HG02840 (cell line): Measurements from ENCODE around the gene BICDL2.

ENCODE experiments used
- ATAC-seq: cut with Tn5 transposase; IDR thresholded peaks from one replicate; pipeline ENCODE4 v1.9.1; 2021; ENCODE audit warnings: mild to moderate bottlenecking, moderate library complexity, moderate number of reproducible peaks; ENCODE audit not compliant: unreplicated experiment, low FRiP score

Gene BICDL2

GRCh38 chr16:3051009-3051408, 14.3 kb upstream of the BICDL2 start:
- no peak for ATAC-seq

GRCh38 chr16:3050487-3050886, 13.7 kb upstream of the BICDL2 start:
- no peak for ATAC-seq

GRCh38 chr16:3049921-3050481, 13.3 kb upstream of the BICDL2 start:
- ATAC-seq, result no peak

- no peak for ATAC-seq
Measured at GRCh38 chr16:3047387-3047720, 10.6 kb upstream of the BICDL2 start.

- no peak for ATAC-seq
Measured at GRCh38 chr16:3046641-3047386, 10.1 kb upstream of the BICDL2 start.

- ATAC-seq, result no peak
Measured at GRCh38 chr16:3045758-3046640, 9.3 kb upstream of the BICDL2 start, which contains the start of gene MMP25. Gene MMP25 (plus strand): TSS chr16:3046561. CDS start chr16:3046918, 357 bp downstream.

- no peak for ATAC-seq
Measured at GRCh38 chr16:3044708-3045107, 8.0 kb upstream of the BICDL2 start.

- no peak for ATAC-seq
Measured at GRCh38 chr16:3042376-3042775, 5.6 kb upstream of the BICDL2 start.

GRCh38 chr16:3038896-3039295, 2.2 kb upstream of the BICDL2 start:
- ATAC-seq, result no peak

GRCh38 chr16:3038256-3038655, 1.5 kb upstream of the BICDL2 start:
- ATAC-seq, result no peak

- ATAC-seq, result no peak
Measured at GRCh38 chr16:3035972-3036725, 595 bp downstream of the BICDL2 start.

- ATAC-seq, result no peak
Measured at GRCh38 chr16:3035289-3035971, 1.3 kb downstream of the BICDL2 start.

GRCh38 chr16:3032624-3033023, 4.1 kb downstream of the BICDL2 start:
- no peak for ATAC-seq

GRCh38 chr16:3030222-3031212, 6.2 kb downstream of the BICDL2 start:
- no peak for ATAC-seq

- ATAC-seq, result no peak
Measured at GRCh38 chr16:3029491-3030221, 7.1 kb downstream of the BICDL2 start.

GRCh38 chr16:3028716-3029319, 7.9 kb downstream of the BICDL2 start:
- no peak for ATAC-seq

GRCh38 chr16:3027983-3028715, 8.6 kb downstream of the BICDL2 start:
- no peak for ATAC-seq
